IPS DF 4.7 (cell line): ENCODE results near the gene GFM1.

Source experiments
- DNase-seq: peaks from one replicate; pipeline ENCODE4 v3.0.0-alpha.2; 2013; ENCODE audit warnings: low spot score; ENCODE audit errors: extremely low read depth

Gene GFM1

GRCh38 chr3:158723991-158724390 is 79.7 kb downstream of the GFM1 start:
- no peak for DNase-seq

- no peak for DNase-seq
Measured at GRCh38 chr3:158725348-158726011, 81.2 kb downstream of the GFM1 start.

- DNase-seq: no peak
Measured at GRCh38 chr3:158727206-158728060, 83.1 kb downstream of the GFM1 start.

GRCh38 chr3:158728061-158728377 is 83.7 kb downstream of the GFM1 start:
- DNase-seq: no peak

GRCh38 chr3:158728851-158729250 is 84.5 kb downstream of the GFM1 start:
- DNase-seq: no peak

GRCh38 chr3:158731486-158731885 is 87.2 kb downstream of the GFM1 start:
- DNase-seq: no peak

GRCh38 chr3:158731938-158732855 is 87.9 kb downstream of the GFM1 start, which contains the start of gene RARRES1:
TSS of gene RARRES1 (minus strand) at chr3:158732457. CDS start at chr3:158732415, 42 bp downstream.
- no peak for DNase-seq

- no peak for DNase-seq
Measured at GRCh38 chr3:158732856-158733200, 88.5 kb downstream of the GFM1 start.

GRCh38 chr3:158733656-158734055 is 89.3 kb downstream of the GFM1 start:
- DNase-seq: no peak

- no peak for DNase-seq
Measured at GRCh38 chr3:158735296-158736033, 91.1 kb downstream of the GFM1 start.

- DNase-seq: no peak
Measured at GRCh38 chr3:158737410-158737809, 93.1 kb downstream of the GFM1 start.

GRCh38 chr3:158737976-158738615 is 93.8 kb downstream of the GFM1 start:
- DNase-seq: no peak

GRCh38 chr3:158738653-158739052 is 94.3 kb downstream of the GFM1 start:
- DNase-seq: no peak

GRCh38 chr3:158739078-158739477 is 94.8 kb downstream of the GFM1 start:
- DNase-seq: no peak

- DNase-seq: no peak
Measured at GRCh38 chr3:158739661-158740060, 95.3 kb downstream of the GFM1 start.
